GM12878 (cell line): ENCODE measurements around the gene ANXA5. TPM values are rescaled to one million over a fixed set of nuclear protein-coding genes. Genes with fewer than 3 reads are reported as not detected.

ENCODE experiments used
- ATAC-seq: fragments of 200-7000 bp; cut with Tn5 transposase; 3 replicates; pipeline ENCODE4 v1.9.1; 2020; ENCODE audit warnings: mild to moderate bottlenecking, moderate library complexity
- BruUV-seq: library from RNA; stranded (reverse); fragments of 400-500 nt; replicated peaks from 2 replicates; lab custom pipeline; 2021; lab: Mats Ljungman, UMichigan
- CTCF ChIA-PET: fragments of 300-600 bp; sonication (Branson Sonifier 250); formaldehyde crosslinking; extraction: SDS; loops from one replicate; lab custom pipeline; 2021; ENCODE audit warnings: inconsistent platforms; lab: Yijun Ruan, JAX
- POLR2A ChIA-PET: fragments of 350-600 bp; formaldehyde crosslinking; extraction: SDS; loops from one replicate; lab custom pipeline; 2021; ENCODE audit warnings: inconsistent platforms; lab: Charles Lee
- RAD21 ChIA-PET: fragments of 300-600 bp; sonication (Branson Sonifier 250); formaldehyde crosslinking; loops from one replicate; lab custom pipeline; 2023; ENCODE audit warnings: antibody characterized with exemption; ENCODE audit not compliant: unreplicated experiment; lab: Charles Lee
- SMC1A ChIA-PET: fragments of 300-600 bp; sonication (Branson Sonifier 250); formaldehyde crosslinking; loops from one replicate; lab custom pipeline; 2023; ENCODE audit not compliant: unreplicated experiment, uncharacterized antibody; lab: Charles Lee
- DNase-seq: peaks from one replicate; pipeline ENCODE4 v3.0.0-alpha.2; 2011; ENCODE audit warnings: low read depth, low spot score
- FAIRE-seq: peaks from 3 replicates; lab custom pipeline; 2011; peaks lifted over from hg19 to GRCh38; lab: Jason Lieb, UNC
- H2AFZ ChIP-seq: 2 replicates; pipeline ENCODE4 v1.6.0; 2011; ENCODE audit warnings: low read depth, low read length, control low read depth; ENCODE audit not compliant: control insufficient read depth
- H3K27ac ChIP-seq: 2 replicates; pipeline ENCODE4 v1.5.1; 2011; ENCODE audit warnings: control low read depth; ENCODE audit not compliant: control insufficient read depth, insufficient read depth
- H3K27me3 ChIP-seq, 2 experiments: replicated peaks in 1 of 2; 2 replicates each; pipeline versions ENCODE4 v1.6.0 to v1.6.1; 2011; ENCODE audit warnings: low read length in 1 of 2; ENCODE audit not compliant: control insufficient read depth in 2 of 2, insufficient read depth in 2 of 2
- H3K36me3 ChIP-seq, 2 experiments: 2 replicates each; pipeline ENCODE4 v1.5.1; 2011; ENCODE audit warnings: low read length in 1 of 2; ENCODE audit not compliant: control insufficient read depth in 2 of 2, insufficient read depth in 2 of 2
- H3K4me1 ChIP-seq: 2 replicates; pipeline ENCODE4 v1.6.1; 2011; ENCODE audit warnings: mild to moderate bottlenecking, low read length, moderate library complexity, mixed read lengths; ENCODE audit not compliant: control insufficient read depth, insufficient read depth
- H3K4me2 ChIP-seq: 2 replicates; pipeline ENCODE4 v1.6.0; 2011; ENCODE audit warnings: control low read depth; ENCODE audit not compliant: control insufficient read depth, insufficient read depth
- H3K4me3 ChIP-seq: fragments of 200-600 bp; sonication (generic); 2 replicates; pipeline ENCODE4 v1.5.1; 2016
- H3K79me2 ChIP-seq: 2 replicates; pipeline ENCODE4 v1.6.0; 2011; ENCODE audit warnings: low read length; ENCODE audit not compliant: control insufficient read depth, insufficient read depth
- H3K9ac ChIP-seq: 2 replicates; pipeline ENCODE4 v1.8.0; 2011; ENCODE audit warnings: low read length, control low read depth, mixed read lengths; ENCODE audit not compliant: control insufficient read depth, insufficient read depth
- H3K9me3 ChIP-seq: replicated peaks from 3 replicates; pipeline ENCODE4 v1.5.1; 2011; ENCODE audit warnings: mild to moderate bottlenecking, low read length; ENCODE audit not compliant: control insufficient read depth, insufficient read depth
- H4K20me1 ChIP-seq: 2 replicates; pipeline ENCODE4 v1.6.0; 2011; ENCODE audit not compliant: control insufficient read depth, insufficient read depth
- ASH2L ChIP-seq: fragments of 300-600, 200-600 bp; sonication (generic); IDR thresholded peaks from 2 replicates; pipeline ENCODE4 v1.6.1; 2017; ENCODE audit warnings: low read depth, mild to moderate bottlenecking, borderline replicate concordance
- BHLHE40 ChIP-seq, 2 experiments: fragments of 450-650 bp in 1 of 2; IDR thresholded peaks; 2 replicates each; pipeline ENCODE4 v1.6.1; 2011 to 2017; ENCODE audit warnings: low read depth in 2 of 2, borderline replicate concordance in 1 of 2, improper control_type of control experiment in 1 of 2, low read length in 1 of 2, mild to moderate bottlenecking in 1 of 2
- GABPA ChIP-seq: IDR thresholded peaks from 2 replicates; pipeline ENCODE4 v1.6.1; 2014; ENCODE audit warnings: antibody characterized with exemption, low read depth, mild to moderate bottlenecking, inconsistent platforms
- HDGF ChIP-seq: fragments of 450-650 bp; IDR thresholded peaks from 2 replicates; pipeline ENCODE4 v1.6.1; 2016; ENCODE audit warnings: antibody characterized with exemption
- NRF1 ChIP-seq: conservative IDR thresholded peaks from 2 replicates; pipeline ENCODE4 v1.6.1; 2011; ENCODE audit warnings: mild to moderate bottlenecking, low read depth, low read length, improper control_type of control experiment
- SMC3 ChIP-seq: IDR thresholded peaks from 2 replicates; pipeline ENCODE4 v1.6.1; 2011; ENCODE audit warnings: low read length, improper control_type of control experiment, borderline replicate concordance
- SUZ12 ChIP-seq: fragments of 200-600 bp; sonication (generic); IDR thresholded peaks from one replicate; pipeline ENCODE4 v1.6.1; 2018; ENCODE audit warnings: antibody characterized with exemption, mild to moderate bottlenecking; ENCODE audit not compliant: unreplicated experiment
- TCF7 ChIP-seq: IDR thresholded peaks from 2 replicates; pipeline ENCODE4 v1.6.1; 2014; ENCODE audit warnings: antibody characterized with exemption, borderline replicate concordance
- YBX1 ChIP-seq: fragments of 450-650 bp; IDR thresholded peaks from 2 replicates; pipeline ENCODE4 v1.6.1; 2016; ENCODE audit warnings: antibody characterized with exemption
- WGBS: methylation state at CpG from one replicate; pipeline ENCODE4 v1.1.6; 2016; ENCODE audit warnings: low lambda C conversion rate; ENCODE audit not compliant: insufficient replicate concordance, insufficient coverage; ENCODE audit errors: missing lambda C conversion rate; 5-methylcytosine and 5-hydroxymethylcytosine counted together
- in situ Hi-C: fragments of 300-500 bp; cut with MboI; formaldehyde crosslinking; loops from 9 replicates; pipeline ENCODE4 v1.14.3; 2018; ENCODE audit warnings: mixed read lengths
- intact Hi-C: fragments of 100-400 bp; cut with micrococcal nuclease; formaldehyde crosslinking; loops from one replicate; pipeline ENCODE4 v1.14.2; 2022; ENCODE audit not compliant: unreplicated experiment
- polyA plus RNA-seq, 11 experiments: library from polyadenylated mRNA; depleted of rRNA in 4 of 11; unstranded in 6 of 11; stranded (reverse) in 5 of 11; fragments of >200 nt; fragmentation: Nextera tagmentation in 4 of 11; fragmentation: Illumina TruSeq in 1 of 11; extraction: Ambion mirVana in 4 of 11; extraction: Trizol in 1 of 11; gene quantifications; 1 replicate in 1 of 11; 2 replicates in 10 of 11; pipeline versions ENCODE4 v1.2.1 to v1.2.3, GENCODE V29; 2011 to 2016; ENCODE audit warnings: inconsistent platforms in 2 of 11, missing spikeins in 2 of 11, low read depth in 1 of 11
- total RNA-seq, 4 experiments: library from RNA; depleted of rRNA in 3 of 4; stranded (reverse); fragments of >200 nt in 3 of 4; fragmentation: Illumina TruSeq in 1 of 4; extraction: Trizol in 1 of 4; gene quantifications; 2 replicates each; pipeline versions ENCODE4 v1.2.1 to v1.2.3, GENCODE V29; 2013 to 2021
- TF ChIP-seq, protein P1 (sequence below): IDR thresholded peaks from 2 replicates; pipeline ENCODE4 v1.6.1; 2012; ENCODE audit warnings: low read length, inconsistent platforms
- TF ChIP-seq, protein P2 (sequence below): IDR thresholded peaks from 2 replicates; pipeline ENCODE4 v1.6.1; 2012; ENCODE audit warnings: mild to moderate bottlenecking, low read depth, low read length
- TF ChIP-seq, protein P3 (sequence below): fragments of 450-650 bp; IDR thresholded peaks from 2 replicates; pipeline ENCODE4 v1.6.1; 2017; ENCODE audit warnings: mild to moderate bottlenecking, moderate library complexity

ANXA5 gene
- total and polyA plus RNA-seq, 10 of the 15 experiments (the other 5 are each of a cell fraction or from before 2014, with no cell fraction given): 101 to 249 (median 169) TPM

DNA sequence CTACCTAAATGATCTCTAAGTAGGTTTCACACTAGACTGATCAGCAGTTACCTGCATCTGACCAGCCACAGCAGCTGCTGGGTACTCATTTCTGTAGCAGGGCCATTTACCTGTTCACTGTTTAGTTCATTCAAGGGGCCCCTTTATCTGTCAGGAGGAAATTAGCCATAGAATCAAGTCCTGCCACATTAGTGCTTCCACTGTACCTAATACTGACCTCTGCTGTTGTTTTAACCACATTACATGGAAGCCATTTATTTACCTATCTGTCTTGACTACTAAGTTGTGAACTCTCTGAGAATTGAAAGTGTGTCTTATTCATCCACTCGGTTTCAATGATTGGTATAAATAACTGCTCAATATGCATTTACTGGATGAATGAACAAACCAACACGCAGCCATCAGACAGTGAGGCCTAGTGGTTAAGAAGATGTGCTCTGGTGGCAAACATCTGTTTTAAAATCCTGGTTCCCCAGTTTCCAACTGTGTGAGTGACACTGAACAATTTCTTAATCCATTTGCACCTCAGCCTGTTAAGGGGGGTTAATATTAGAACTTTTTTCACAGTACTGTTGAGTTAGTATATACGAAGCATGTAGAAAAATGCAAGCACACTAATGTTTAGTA, 30.0 kb upstream of the ANXA5 start (continued):
- TF ChIP-seq, protein P1, sequence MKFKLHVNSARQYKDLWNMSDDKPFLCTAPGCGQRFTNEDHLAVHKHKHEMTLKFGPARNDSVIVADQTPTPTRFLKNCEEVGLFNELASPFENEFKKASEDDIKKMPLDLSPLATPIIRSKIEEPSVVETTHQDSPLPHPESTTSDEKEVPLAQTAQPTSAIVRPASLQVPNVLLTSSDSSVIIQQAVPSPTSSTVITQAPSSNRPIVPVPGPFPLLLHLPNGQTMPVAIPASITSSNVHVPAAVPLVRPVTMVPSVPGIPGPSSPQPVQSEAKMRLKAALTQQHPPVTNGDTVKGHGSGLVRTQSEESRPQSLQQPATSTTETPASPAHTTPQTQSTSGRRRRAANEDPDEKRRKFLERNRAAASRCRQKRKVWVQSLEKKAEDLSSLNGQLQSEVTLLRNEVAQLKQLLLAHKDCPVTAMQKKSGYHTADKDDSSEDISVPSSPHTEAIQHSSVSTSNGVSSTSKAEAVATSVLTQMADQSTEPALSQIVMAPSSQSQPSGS: no peak
- TF ChIP-seq SMC3 (peak; percentile 78; the same call in 1 of the 2 replicates), HDGF (no peak), NRF1 (no peak), ASH2L (no peak)
- TF ChIP-seq, protein P2, sequence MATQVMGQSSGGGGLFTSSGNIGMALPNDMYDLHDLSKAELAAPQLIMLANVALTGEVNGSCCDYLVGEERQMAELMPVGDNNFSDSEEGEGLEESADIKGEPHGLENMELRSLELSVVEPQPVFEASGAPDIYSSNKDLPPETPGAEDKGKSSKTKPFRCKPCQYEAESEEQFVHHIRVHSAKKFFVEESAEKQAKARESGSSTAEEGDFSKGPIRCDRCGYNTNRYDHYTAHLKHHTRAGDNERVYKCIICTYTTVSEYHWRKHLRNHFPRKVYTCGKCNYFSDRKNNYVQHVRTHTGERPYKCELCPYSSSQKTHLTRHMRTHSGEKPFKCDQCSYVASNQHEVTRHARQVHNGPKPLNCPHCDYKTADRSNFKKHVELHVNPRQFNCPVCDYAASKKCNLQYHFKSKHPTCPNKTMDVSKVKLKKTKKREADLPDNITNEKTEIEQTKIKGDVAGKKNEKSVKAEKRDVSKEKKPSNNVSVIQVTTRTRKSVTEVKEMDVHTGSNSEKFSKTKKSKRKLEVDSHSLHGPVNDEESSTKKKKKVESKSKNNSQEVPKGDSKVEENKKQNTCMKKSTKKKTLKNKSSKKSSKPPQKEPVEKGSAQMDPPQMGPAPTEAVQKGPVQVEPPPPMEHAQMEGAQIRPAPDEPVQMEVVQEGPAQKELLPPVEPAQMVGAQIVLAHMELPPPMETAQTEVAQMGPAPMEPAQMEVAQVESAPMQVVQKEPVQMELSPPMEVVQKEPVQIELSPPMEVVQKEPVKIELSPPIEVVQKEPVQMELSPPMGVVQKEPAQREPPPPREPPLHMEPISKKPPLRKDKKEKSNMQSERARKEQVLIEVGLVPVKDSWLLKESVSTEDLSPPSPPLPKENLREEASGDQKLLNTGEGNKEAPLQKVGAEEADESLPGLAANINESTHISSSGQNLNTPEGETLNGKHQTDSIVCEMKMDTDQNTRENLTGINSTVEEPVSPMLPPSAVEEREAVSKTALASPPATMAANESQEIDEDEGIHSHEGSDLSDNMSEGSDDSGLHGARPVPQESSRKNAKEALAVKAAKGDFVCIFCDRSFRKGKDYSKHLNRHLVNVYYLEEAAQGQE: no peak

DNA sequence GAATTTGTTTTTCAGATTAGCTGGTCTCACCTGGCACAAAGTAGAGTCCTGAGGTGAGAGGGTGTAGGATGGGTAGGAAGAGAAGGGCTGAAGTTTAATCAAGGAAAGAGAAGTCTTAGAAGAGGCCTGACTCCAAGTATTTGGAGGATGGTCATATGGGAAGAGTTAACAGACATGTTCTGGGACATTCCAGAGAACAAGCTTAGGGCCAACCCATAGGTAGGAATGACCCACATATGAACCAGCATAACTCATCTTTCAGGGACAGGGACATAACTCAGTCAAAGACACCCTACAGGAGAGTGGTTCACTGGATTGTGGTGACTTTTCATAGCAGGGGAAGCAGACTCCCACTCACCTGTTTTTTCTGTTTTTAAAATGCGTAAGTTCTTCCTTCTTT, 27.9 kb upstream of the ANXA5 start:
- in situ Hi-C loops: loop anchor here (5.0 kb wide), 1 partner anchor 242 kb away; no protein-coding TSS in a partner anchor
- no peak for FAIRE-seq
- no TSS peak for BruUV-seq
- TF ChIP-seq TCF7 (no peak), YBX1 (no peak), GABPA (no peak), BHLHE40 (IDR thresholded peaks at IDR 0.05; ENCODE audit: borderline replicate concordance in 1 of 2, low read depth in 2 of 2, low read length in 1 of 2) (no peak), SUZ12 (no peak)
- TF ChIP-seq, protein P3, sequence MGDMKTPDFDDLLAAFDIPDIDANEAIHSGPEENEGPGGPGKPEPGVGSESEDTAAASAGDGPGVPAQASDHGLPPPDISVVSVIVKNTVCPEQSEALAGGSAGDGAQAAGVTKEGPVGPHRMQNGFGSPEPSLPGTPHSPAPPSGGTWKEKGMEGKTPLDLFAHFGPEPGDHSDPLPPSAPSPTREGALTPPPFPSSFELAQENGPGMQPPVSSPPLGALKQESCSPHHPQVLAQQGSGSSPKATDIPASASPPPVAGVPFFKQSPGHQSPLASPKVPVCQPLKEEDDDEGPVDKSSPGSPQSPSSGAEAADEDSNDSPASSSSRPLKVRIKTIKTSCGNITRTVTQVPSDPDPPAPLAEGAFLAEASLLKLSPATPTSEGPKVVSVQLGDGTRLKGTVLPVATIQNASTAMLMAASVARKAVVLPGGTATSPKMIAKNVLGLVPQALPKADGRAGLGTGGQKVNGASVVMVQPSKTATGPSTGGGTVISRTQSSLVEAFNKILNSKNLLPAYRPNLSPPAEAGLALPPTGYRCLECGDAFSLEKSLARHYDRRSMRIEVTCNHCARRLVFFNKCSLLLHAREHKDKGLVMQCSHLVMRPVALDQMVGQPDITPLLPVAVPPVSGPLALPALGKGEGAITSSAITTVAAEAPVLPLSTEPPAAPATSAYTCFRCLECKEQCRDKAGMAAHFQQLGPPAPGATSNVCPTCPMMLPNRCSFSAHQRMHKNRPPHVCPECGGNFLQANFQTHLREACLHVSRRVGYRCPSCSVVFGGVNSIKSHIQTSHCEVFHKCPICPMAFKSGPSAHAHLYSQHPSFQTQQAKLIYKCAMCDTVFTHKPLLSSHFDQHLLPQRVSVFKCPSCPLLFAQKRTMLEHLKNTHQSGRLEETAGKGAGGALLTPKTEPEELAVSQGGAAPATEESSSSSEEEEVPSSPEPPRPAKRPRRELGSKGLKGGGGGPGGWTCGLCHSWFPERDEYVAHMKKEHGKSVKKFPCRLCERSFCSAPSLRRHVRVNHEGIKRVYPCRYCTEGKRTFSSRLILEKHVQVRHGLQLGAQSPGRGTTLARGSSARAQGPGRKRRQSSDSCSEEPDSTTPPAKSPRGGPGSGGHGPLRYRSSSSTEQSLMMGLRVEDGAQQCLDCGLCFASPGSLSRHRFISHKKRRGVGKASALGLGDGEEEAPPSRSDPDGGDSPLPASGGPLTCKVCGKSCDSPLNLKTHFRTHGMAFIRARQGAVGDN: no peak

More for the DNA sequence above, 27.9 kb upstream of the ANXA5 start:
- Histone ChIP-seq H3K9me3 (no peaks in the 10 kb centered on the region), H3K4me1 (peaks cover 11% of the 10 kb centered on the region), H3K27ac (no peak overlapping the region), H4K20me1 (no peaks in the 10 kb centered on the region), H2AFZ (no peak overlapping the region), H3K36me3 (no peaks in the 10 kb centered on the region), H3K79me2 (no peaks in the 10 kb centered on the region), H3K27me3 (no peaks in the 10 kb centered on the region; a peak in 1 of 4 replicates), H3K4me3 (no peak overlapping the region), H3K4me2 (no peak overlapping the region), H3K9ac (no peak overlapping the region)
- ChIA-PET SMC1A (interaction anchor here (0.8 to 3.5 kb wide), 7 partner anchors 9 to 854 kb away, joined by 3 to 17 read pairs (median 4); no protein-coding TSS in a partner anchor), POLR2A (no interaction called here), CTCF (interaction anchor here (0.6 to 2.3 kb wide), 10 partner anchors 9 to 262 kb away, joined by 3 to 8 read pairs (median 4); partner anchors contain the start of gene ANXA5), RAD21 (interaction anchor here (0.6 to 1.5 kb wide), 2 partner anchors 28 to 262 kb away, joined by 3 to 7 read pairs; partner anchors contain the start of gene ANXA5)
- WGBS: 30% methylated on average over 1 of the region's 1 CpG
- ATAC-seq (no peak), DNase-seq (no peak)
- intact Hi-C loops: loop anchor here (5.0 kb wide), 1 partner anchor 352 kb away; no protein-coding TSS in a partner anchor
